ENCODE results near the gene ZNF346. TPM values are rescaled to one million over a fixed set of nuclear protein-coding genes. Genes with fewer than 3 reads are reported as not detected.

The ZNF346 gene
- total RNA-seq, 4 donors from 2014 or later, result 8.4 to 21.6 (median 16.3) TPM

- no peak for TF ChIP-seq POLR2A (IDR thresholded peaks at IDR 0.05)
- TF ChIP-seq, protein P1, sequence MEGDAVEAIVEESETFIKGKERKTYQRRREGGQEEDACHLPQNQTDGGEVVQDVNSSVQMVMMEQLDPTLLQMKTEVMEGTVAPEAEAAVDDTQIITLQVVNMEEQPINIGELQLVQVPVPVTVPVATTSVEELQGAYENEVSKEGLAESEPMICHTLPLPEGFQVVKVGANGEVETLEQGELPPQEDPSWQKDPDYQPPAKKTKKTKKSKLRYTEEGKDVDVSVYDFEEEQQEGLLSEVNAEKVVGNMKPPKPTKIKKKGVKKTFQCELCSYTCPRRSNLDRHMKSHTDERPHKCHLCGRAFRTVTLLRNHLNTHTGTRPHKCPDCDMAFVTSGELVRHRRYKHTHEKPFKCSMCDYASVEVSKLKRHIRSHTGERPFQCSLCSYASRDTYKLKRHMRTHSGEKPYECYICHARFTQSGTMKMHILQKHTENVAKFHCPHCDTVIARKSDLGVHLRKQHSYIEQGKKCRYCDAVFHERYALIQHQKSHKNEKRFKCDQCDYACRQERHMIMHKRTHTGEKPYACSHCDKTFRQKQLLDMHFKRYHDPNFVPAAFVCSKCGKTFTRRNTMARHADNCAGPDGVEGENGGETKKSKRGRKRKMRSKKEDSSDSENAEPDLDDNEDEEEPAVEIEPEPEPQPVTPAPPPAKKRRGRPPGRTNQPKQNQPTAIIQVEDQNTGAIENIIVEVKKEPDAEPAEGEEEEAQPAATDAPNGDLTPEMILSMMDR (IDR thresholded peaks at IDR 0.05), result no peak
- intact Hi-C loops (cut with DNase I; ENCODE audit: low total_unique reads), result no loop called here
- 68 to 71% methylated on average over 2 of the region's 2 CpGs for WGBS, 2 donors
- DNase-seq (ENCODE audit: low spot score in 2 of 2), result no peak
- no peak overlapping the region for H3K4me3 ChIP-seq (ENCODE audit: low read depth, poor library complexity, severe bottlenecking)
Observed at GRCh38 chr5:177020033-177020432, 2.5 kb upstream of the ZNF346 start.

DNA sequence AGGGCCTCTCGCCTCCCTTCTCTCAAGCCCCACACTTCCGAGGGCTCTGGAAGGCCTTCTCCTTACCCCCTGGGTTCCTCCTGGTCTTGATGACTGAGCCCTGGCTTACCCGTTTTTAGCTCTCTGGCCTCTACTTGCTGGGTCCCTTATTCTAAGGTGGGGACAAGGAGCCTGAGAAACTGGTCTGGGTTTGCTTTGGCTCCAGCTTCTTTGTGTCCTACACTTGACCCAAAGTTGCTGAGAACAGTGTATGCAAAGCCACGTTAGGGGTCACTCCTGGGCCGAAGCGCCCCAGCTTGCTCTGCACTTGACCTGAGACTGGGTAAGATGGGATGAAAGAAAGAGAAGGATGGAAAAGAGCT lies 788 bp downstream of the ZNF346 start:
- intact Hi-C loops (cut with DNase I; ENCODE audit: low total_unique reads), result no loop called here
- no peak for DNase-seq (ENCODE audit: low spot score in 2 of 2)
- H3K4me3 ChIP-seq (ENCODE audit: low read depth, poor library complexity, severe bottlenecking), result peak overlapping the region; percentile 76
- 23 to 25% methylated on average over 6 of the region's 6 CpGs for WGBS, 2 donors
- TF ChIP-seq POLR2A (IDR thresholded peaks at IDR 0.05), result no peak
- TF ChIP-seq, protein P1 (IDR thresholded peaks at IDR 0.05), result no peak

DNA sequence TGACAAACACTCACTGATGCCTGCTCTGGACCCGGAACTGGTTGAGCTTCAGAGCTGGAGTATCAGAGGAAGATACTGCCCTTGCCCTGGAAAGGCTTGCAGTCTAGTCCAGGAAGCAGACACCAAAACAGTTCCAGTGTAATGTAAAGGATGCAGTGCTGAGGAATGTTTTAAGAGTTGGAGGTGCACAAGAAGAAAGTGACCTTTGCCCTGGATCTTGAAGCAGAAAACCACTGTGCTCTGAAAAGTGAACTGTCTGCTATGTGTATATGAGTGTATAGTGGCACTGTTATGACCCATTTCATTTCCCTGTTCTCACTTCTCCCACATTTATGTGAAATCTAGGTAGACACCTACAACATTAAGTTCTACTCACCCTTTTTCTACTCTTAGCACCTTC lies 2.1 kb downstream of the ZNF346 start:
- TF ChIP-seq POLR2A (IDR thresholded peaks at IDR 0.05), result no peak
- TF ChIP-seq, protein P1 (IDR thresholded peaks at IDR 0.05), result no peak
- WGBS, 2 donors, result 94 to 100% methylated on average over 1 of the region's 1 CpG
- intact Hi-C loops (cut with DNase I; ENCODE audit: low total_unique reads), result no loop called here
- DNase-seq (ENCODE audit: low spot score in 2 of 2), result peak in 1 of 2 donors; percentile 7
- no peak overlapping the region for H3K4me3 ChIP-seq (ENCODE audit: low read depth, poor library complexity, severe bottlenecking)

- TF ChIP-seq, protein P1 (IDR thresholded peaks at IDR 0.05), result no peak
- TF ChIP-seq POLR2A (IDR thresholded peaks at IDR 0.05), result no peak
- 76 to 84% methylated on average over 3 of the region's 3 CpGs for WGBS, 2 donors
- intact Hi-C loops (cut with DNase I; ENCODE audit: low total_unique reads), result no loop called here
- DNase-seq (ENCODE audit: low spot score in 2 of 2), result peak in 1 of 2 donors; percentile 25
- H3K4me3 ChIP-seq (ENCODE audit: low read depth, poor library complexity, severe bottlenecking), result no peak overlapping the region
Observed at GRCh38 chr5:177025101-177025601, 2.7 kb downstream of the ZNF346 start.

- no peak for DNase-seq (ENCODE audit: low spot score in 2 of 2)
- TF ChIP-seq POLR2A (IDR thresholded peaks at IDR 0.05), result no peak
- TF ChIP-seq, protein P1 (IDR thresholded peaks at IDR 0.05), result no peak
- intact Hi-C loops (cut with DNase I; ENCODE audit: low total_unique reads), result no loop called here
- WGBS, 2 donors, result 100% methylated on average over 2 of the region's 2 CpGs
- H3K4me3 ChIP-seq (ENCODE audit: low read depth, poor library complexity, severe bottlenecking), result no peak overlapping the region
Observed at GRCh38 chr5:177027665-177028064, 5.2 kb downstream of the ZNF346 start.

DNA sequence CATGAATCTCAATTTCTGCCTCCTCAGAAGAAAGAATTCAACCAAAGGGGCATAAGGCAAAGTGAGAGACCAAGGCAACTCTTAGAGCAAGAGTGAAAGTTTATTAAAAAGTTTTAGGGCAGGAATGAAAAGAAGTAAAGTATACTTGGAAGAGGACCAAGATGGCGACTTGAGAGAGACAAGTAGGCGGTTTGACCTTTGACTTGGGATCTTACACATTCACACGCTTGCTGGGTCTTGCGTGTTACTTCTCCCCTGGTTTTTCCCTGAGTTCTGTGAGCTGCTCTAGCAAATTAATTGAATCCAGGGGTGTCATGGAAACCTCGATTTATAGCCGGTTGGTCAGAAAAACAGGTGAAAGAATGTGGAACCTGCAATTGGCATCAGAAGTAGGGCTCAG lies 7.0 kb downstream of the ZNF346 start:
- TF ChIP-seq, protein P1 (IDR thresholded peaks at IDR 0.05), result no peak
- no peak for TF ChIP-seq POLR2A (IDR thresholded peaks at IDR 0.05)
- DNase-seq (ENCODE audit: low spot score in 2 of 2), result no peak
- intact Hi-C loops (cut with DNase I; ENCODE audit: low total_unique reads), result no loop called here
- WGBS, 2 donors, result 85 to 93% methylated on average over 6 of the region's 6 CpGs
- no peak overlapping the region for H3K4me3 ChIP-seq (ENCODE audit: low read depth, poor library complexity, severe bottlenecking)

All from lower leg skin (tissue), 4 donors.